ENCODE data around the gene CAMTA1.

The CAMTA1 gene

DNA sequence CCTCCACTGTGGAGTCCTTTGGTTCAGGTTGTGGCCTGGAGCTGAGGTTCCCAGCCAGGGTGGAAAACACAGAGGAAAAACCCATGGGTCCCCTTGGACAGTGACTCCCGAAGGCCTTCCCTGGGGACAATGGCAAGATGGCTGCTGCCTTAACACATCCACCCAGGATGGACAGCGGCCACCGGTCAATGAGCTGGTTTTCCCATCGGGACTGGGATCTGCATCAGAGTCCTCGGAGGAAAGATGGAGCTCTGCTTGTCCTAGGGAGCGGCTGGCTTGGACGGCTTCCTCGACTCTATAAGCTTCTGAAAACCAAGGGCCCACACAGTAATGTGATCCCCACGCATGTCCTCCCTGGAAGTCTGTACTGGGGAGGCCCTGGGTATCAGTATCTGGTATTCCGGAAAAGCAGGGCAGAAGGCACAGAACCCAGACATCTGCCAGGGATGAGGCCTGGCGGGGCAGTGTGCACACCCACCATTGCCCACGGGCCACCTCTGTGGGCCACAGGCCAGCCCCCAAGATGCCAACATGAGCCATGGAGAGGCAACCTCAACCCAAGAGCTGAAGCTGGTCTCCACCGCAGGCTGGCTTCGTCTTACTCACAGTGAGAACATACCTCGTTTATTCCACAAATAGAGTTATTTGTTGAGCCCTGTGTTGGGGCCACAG, 891.2 kb downstream of the CAMTA1 start:
- no peak overlapping the region for H3K4me3 Mint-ChIP-seq
- H3K4me1 Mint-ChIP-seq (ENCODE audit: low read depth), result no peaks in the 10 kb centered on the region
- no peak overlapping the region for H3K27ac Mint-ChIP-seq
- H3K9me3 Mint-ChIP-seq, result no peaks in the 10 kb centered on the region
- intact Hi-C loops (cut with micrococcal nuclease), result no loop called here
- peaks cover 6% of the 10 kb centered on the region for H3K36me3 Mint-ChIP-seq (ENCODE audit: low read depth)
- peaks cover 27% of the 10 kb centered on the region for H3K27me3 Mint-ChIP-seq

DNA sequence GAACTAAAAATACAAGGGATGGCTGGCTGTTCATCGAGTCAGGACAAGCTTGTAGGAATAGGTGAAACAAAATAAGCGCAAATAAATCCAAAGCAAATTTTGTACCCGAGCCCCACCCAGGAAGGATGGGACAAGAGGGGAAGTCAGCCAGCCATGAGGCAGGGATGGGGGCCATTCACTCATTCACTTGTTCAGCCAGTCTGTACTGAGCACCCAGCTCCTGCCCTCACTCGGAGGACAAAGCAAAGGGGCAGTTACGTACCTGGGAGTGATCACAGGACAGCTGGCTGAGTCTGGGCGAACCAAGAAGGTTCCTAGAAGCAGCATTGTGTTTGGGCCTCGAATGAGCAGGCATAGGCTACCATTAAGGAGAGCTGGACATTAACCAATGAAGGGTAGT, 891.9 kb downstream of the CAMTA1 start:
- peaks cover 32% of the 10 kb centered on the region for H3K27me3 Mint-ChIP-seq
- no peak overlapping the region for H3K4me3 Mint-ChIP-seq
- H3K9me3 Mint-ChIP-seq, result no peaks in the 10 kb centered on the region
- intact Hi-C loops (cut with micrococcal nuclease), result no loop called here
- no peak overlapping the region for H3K27ac Mint-ChIP-seq
- peaks cover 6% of the 10 kb centered on the region for H3K36me3 Mint-ChIP-seq (ENCODE audit: low read depth)
- no peaks in the 10 kb centered on the region for H3K4me1 Mint-ChIP-seq (ENCODE audit: low read depth)

- Mint-ChIP-seq H3K4me1 (ENCODE audit: low read depth) (no peaks in the 10 kb centered on the region), H3K9me3 (no peaks in the 10 kb centered on the region), H3K4me3 (no peak overlapping the region), H3K36me3 (ENCODE audit: low read depth) (peaks cover 6% of the 10 kb centered on the region), H3K27me3 (peaks cover 35% of the 10 kb centered on the region), H3K27ac (no peak overlapping the region)
- intact Hi-C loops (cut with micrococcal nuclease), result no loop called here
Observed at GRCh38 chr1:7677815-7678214, 892.6 kb downstream of the CAMTA1 start.

DNA sequence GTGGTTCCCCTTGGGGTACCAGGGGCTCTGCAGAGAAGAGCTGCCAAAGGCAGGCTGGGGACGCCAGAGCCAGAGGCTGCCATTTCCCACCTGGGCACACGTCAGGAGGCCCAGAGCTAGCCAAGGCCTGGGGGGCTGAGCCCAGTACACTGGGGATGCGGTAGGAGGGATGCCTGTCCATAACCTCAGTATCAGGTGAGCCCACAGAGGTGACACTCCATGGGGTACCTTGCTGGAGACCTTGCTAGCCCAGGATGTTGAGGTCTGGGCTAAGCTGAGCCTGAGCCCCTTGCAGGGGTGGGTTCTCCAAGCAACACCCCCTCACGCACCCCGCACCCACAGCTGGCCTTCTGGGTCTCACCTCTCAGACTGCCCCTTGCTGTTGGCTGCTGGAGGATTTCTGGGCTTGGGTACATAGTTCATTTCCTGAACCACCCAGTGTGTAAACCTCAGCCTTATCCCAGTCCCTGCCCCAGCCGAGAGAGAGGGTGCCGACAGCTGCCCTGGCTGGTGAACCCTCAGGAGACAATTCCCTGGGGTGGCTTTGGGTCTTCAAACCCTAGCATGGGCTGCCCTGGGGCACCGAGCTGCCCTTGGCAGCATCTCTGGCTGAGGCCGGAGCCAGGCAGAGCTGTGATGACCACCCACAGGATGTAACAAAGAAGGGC, 893.4 kb downstream of the CAMTA1 start:
- H3K4me3 Mint-ChIP-seq, result no peak overlapping the region
- H3K36me3 Mint-ChIP-seq (ENCODE audit: low read depth), result peaks cover 6% of the 10 kb centered on the region
- intact Hi-C loops (cut with micrococcal nuclease), result no loop called here
- H3K27ac Mint-ChIP-seq, result no peak overlapping the region
- peaks cover 35% of the 10 kb centered on the region for H3K27me3 Mint-ChIP-seq
- H3K4me1 Mint-ChIP-seq (ENCODE audit: low read depth), result no peaks in the 10 kb centered on the region
- H3K9me3 Mint-ChIP-seq, result no peaks in the 10 kb centered on the region

DNA sequence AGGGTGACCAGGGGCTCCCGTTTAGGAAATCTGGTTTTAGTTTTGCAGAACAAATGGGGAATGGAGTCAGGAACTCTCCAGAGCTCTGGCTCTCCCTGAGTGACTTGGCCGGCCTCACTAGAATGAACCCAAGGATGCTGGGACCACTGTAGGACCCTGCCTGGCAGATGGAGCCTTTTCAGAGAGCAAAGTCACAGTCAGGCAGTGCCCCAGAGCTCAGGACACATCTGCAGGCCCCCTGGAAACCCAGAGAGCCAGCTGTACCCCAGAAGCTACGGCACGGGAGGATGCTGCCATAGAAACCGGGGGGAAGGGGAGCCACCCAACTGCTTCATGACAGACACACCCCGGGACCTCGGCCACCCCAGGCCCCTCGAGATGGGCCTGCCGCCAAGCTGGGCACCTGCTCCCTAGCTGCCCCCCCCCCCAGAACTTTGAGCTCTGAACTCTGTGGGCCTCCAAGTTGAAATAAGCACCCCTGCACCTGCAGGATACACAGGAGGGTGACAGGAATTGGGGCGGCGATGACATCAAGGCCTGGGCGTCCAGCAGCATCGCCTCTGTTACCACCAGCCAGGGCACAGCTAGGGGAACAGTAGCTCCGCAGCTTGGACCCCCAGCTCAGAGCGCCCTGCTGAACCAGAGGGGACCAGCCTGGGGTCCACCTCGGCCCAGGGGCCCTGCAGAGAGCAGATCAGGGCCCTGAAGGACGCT, 894.1 kb downstream of the CAMTA1 start:
- intact Hi-C loops (cut with micrococcal nuclease), result no loop called here

DNA sequence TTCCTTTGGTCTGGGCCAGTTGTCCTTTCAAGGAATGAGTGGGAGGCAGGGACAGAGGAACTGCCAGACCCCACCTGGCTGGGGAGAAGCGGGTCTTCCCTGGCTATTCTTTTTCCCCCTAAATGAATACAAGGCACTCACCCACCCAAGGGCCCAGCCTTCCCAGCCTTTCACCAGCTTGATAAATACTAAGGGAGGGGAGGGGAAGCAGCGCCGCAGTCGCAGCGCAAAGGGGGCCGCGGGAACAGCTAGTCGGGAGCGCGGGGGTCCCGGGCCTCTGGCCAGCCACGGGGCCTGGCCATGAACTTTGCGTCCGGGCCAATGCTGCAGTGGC, 894.6 kb downstream of the CAMTA1 start:
- Mint-ChIP-seq H3K27ac (peak overlapping the region; percentile 66), H3K4me3 (peak overlapping the region; percentile 86)
- intact Hi-C loops (cut with micrococcal nuclease), result no loop called here

More for the DNA sequence above, 894.1 kb downstream of the CAMTA1 start:
- H3K9me3 Mint-ChIP-seq, result no peaks in the 10 kb centered on the region
- H3K27ac Mint-ChIP-seq, result no peak overlapping the region
- H3K4me1 Mint-ChIP-seq (ENCODE audit: low read depth), result no peaks in the 10 kb centered on the region
- peaks cover 35% of the 10 kb centered on the region for H3K27me3 Mint-ChIP-seq
- peaks cover 6% of the 10 kb centered on the region for H3K36me3 Mint-ChIP-seq (ENCODE audit: low read depth)
- H3K4me3 Mint-ChIP-seq, result peak overlapping the region; percentile 86

DNA sequence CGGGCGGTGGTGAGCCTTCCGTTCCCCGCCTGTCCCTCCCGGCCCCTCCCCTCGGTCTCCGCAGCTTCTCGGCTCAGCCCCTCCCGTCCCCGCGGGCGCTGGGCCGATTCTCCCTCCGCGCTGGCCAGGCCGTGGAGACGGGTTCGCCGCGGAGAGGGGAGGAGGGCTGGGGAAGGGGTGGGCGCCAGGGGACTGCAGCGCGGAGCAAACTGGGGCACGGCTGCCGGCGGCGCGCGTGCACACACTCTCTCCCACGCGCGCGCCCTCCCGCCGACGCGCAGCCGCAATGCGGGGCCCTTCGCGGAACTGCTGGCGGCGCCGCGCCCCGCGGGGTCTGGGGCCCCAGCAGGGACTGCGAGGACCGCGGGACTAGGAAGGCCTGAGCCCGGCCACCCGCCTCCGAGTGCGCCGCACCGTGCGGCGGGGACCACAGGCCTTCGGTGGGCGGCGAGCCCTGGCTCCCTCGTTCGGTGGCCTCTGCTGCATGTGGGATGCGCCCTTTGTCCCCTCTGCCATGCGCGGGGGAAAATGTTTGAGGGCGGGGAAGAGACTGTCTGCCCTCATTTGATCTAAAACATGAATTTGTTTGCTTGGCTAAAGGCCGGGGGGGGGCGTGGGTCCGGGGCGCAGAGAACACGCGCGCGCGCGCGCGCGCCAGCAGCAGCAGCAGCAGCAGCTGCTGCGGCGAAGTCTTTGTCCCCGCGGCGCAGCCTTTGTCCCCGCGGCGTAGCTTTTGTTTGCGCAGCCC, 895.1 kb downstream of the CAMTA1 start:
- intact Hi-C loops (cut with micrococcal nuclease), result no loop called here
- H3K4me3 Mint-ChIP-seq, result peak overlapping the region; percentile 86
- H3K36me3 Mint-ChIP-seq (ENCODE audit: low read depth), result peaks cover 6% of the 10 kb centered on the region
- no peaks in the 10 kb centered on the region for H3K4me1 Mint-ChIP-seq (ENCODE audit: low read depth)
- H3K9me3 Mint-ChIP-seq, result no peaks in the 10 kb centered on the region
- H3K27ac Mint-ChIP-seq, result peak overlapping the region; percentile 66
- peaks cover 31% of the 10 kb centered on the region for H3K27me3 Mint-ChIP-seq

More for the DNA sequence above, 894.6 kb downstream of the CAMTA1 start:
- H3K4me1 Mint-ChIP-seq (ENCODE audit: low read depth), result no peaks in the 10 kb centered on the region
- H3K36me3 Mint-ChIP-seq (ENCODE audit: low read depth), result peaks cover 6% of the 10 kb centered on the region
- peaks cover 34% of the 10 kb centered on the region for H3K27me3 Mint-ChIP-seq
- H3K9me3 Mint-ChIP-seq, result no peaks in the 10 kb centered on the region

DNA sequence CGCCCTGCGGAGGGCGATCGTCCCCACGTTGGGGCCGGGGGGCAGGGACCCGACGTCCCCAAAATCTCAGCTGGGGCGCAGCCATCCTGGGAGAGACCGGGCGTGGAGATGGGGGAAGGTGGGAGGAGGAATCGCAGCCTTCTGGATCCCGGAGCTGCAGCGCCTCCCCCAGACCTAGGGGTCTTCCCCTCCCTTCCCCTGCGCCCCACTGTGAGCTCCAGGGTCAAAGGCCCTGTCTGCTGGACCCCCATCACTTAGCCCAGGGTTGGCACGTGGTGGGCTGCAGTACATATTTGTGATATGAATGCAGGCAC, 895.7 kb downstream of the CAMTA1 start:
- Mint-ChIP-seq H3K27ac (no peak overlapping the region), H3K4me3 (peak overlapping the region; percentile 86), H3K27me3 (peaks cover 29% of the 10 kb centered on the region), H3K4me1 (ENCODE audit: low read depth) (no peaks in the 10 kb centered on the region), H3K9me3 (no peaks in the 10 kb centered on the region), H3K36me3 (ENCODE audit: low read depth) (peaks cover 6% of the 10 kb centered on the region)
- intact Hi-C loops (cut with micrococcal nuclease), result no loop called here

DNA sequence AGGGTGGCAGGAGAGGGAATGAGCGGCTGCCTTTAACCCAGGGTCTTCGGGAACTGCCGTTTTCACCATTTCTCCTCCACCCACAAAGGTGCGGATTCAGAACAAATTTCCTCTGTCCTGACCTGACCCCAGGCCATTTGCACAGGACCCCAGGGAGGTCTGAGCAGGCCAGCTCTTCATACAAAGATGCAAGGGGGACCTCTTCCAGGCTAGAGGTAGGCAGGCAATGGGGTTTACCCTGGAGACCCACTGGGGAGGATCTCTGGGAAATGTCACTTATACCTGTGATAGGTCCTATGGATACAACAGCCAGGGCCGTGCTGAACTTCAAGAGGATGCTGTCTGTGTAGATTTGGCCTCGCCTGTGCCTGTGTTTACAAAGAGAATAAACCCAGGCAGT, 896.1 kb downstream of the CAMTA1 start:
- H3K27ac Mint-ChIP-seq, result no peak overlapping the region
- no peak overlapping the region for H3K4me3 Mint-ChIP-seq
- H3K4me1 Mint-ChIP-seq (ENCODE audit: low read depth), result no peaks in the 10 kb centered on the region
- H3K36me3 Mint-ChIP-seq (ENCODE audit: low read depth), result peaks cover 6% of the 10 kb centered on the region
- no peaks in the 10 kb centered on the region for H3K9me3 Mint-ChIP-seq
- peaks cover 29% of the 10 kb centered on the region for H3K27me3 Mint-ChIP-seq
- intact Hi-C loops (cut with micrococcal nuclease), result no loop called here

GRCh38 chr1:7683521-7683920, 898.3 kb downstream of the CAMTA1 start:
- H3K27ac Mint-ChIP-seq, result no peak overlapping the region
- intact Hi-C loops (cut with micrococcal nuclease), result no loop called here
- no peaks in the 10 kb centered on the region for H3K9me3 Mint-ChIP-seq
- no peaks in the 10 kb centered on the region for H3K4me1 Mint-ChIP-seq (ENCODE audit: low read depth)
- H3K27me3 Mint-ChIP-seq, result peaks cover 31% of the 10 kb centered on the region
- no peak overlapping the region for H3K4me3 Mint-ChIP-seq
- H3K36me3 Mint-ChIP-seq (ENCODE audit: low read depth), result peaks cover 6% of the 10 kb centered on the region

DNA sequence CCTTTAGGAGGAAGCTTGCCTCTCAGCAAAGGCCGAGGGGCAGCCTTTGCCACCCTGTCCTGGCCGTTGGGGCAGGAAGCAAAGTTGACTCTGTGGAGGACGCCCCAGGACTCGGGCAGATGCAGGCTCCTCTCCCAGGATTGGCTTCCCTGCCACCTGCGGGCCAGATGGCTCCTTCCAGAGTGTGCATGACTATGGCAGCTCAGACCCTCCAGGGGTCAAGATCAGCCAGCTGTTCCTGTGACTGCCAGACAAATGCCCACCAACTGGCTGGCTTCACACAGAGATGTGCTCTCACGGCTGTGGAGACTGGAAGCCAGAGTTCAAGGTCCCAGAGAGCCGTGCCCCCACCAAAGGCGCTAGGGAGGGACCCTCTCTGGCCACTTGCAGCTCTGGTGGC, 898.9 kb downstream of the CAMTA1 start:
- H3K4me3 Mint-ChIP-seq, result no peak overlapping the region
- no peaks in the 10 kb centered on the region for H3K4me1 Mint-ChIP-seq (ENCODE audit: low read depth)
- no peaks in the 10 kb centered on the region for H3K9me3 Mint-ChIP-seq
- intact Hi-C loops (cut with micrococcal nuclease), result no loop called here
- no peak overlapping the region for H3K27ac Mint-ChIP-seq
- peaks cover 6% of the 10 kb centered on the region for H3K36me3 Mint-ChIP-seq (ENCODE audit: low read depth)
- peaks cover 26% of the 10 kb centered on the region for H3K27me3 Mint-ChIP-seq

DNA sequence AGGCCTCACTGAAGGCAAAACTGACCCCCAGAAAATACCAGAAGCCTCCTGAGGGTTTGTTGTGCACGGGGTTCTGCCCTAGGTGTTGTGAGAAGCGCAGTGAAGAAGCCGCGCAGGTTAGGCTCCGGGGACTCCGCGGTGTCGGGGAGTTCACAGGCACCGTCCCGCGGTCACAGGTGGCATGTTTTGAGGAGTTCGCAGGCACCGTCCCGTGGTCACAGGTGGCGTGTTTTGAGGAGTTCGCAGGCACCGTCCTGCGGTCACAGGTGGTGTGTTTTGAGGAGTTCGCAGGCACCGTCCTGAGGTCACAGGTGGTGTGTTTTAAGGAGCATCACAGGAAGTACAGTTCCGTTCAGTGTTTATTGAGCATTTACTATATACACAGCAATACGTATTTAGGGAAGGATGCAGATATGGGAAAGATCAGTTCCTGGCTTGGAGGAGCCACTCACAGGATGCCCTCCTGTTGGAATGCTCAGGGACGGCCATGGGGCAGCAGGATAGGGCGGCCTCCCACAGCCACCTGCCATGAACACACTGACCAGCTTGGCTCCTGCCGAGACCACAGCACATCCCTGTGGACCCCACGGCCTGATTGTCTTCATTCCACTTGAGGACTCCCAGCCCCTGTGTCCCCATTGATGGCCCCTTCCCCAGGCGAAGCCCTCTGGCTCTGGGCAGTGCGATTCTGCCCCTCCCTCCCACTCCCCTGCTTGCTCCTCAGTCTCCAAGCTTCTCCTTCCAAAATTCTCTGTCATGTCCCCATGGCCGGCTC, 899.8 kb downstream of the CAMTA1 start:
- peaks cover 23% of the 10 kb centered on the region for H3K27me3 Mint-ChIP-seq
- no peaks in the 10 kb centered on the region for H3K4me1 Mint-ChIP-seq (ENCODE audit: low read depth)
- H3K9me3 Mint-ChIP-seq, result no peaks in the 10 kb centered on the region
- intact Hi-C loops (cut with micrococcal nuclease), result no loop called here
- no peak overlapping the region for H3K27ac Mint-ChIP-seq
- H3K36me3 Mint-ChIP-seq (ENCODE audit: low read depth), result peaks cover 4% of the 10 kb centered on the region
- H3K4me3 Mint-ChIP-seq, result no peak overlapping the region

GRCh38 chr1:7686301-7686850, 901.1 kb downstream of the CAMTA1 start:
- Mint-ChIP-seq H3K4me1 (ENCODE audit: low read depth) (no peaks in the 10 kb centered on the region), H3K27me3 (peaks cover 18% of the 10 kb centered on the region), H3K36me3 (ENCODE audit: low read depth) (no peaks in the 10 kb centered on the region), H3K27ac (no peak overlapping the region), H3K4me3 (no peak overlapping the region), H3K9me3 (peaks cover 4% of the 10 kb centered on the region)
- intact Hi-C loops (cut with micrococcal nuclease), result no loop called here

All from dendritic cell treated with granulocyte-macrophage colony-stimulating factor and Interleukin-4, amounts not matched to agents 40 ng/mL and 50 ng/mL, for 4 days (primary cell).